Ishikawa (cell line): ENCODE results near the gene HOXB3.

Source experiments
- EGR1 ChIP-seq: IDR thresholded peaks from 2 replicates; pipeline ENCODE4 v1.6.1; 2012
- RAD21 ChIP-seq: IDR thresholded peaks from 2 replicates; pipeline ENCODE4 v1.6.1; 2012; ENCODE audit warnings: low read depth
- TAF1 ChIP-seq: IDR thresholded peaks from 2 replicates; pipeline ENCODE4 v1.6.1; 2012; ENCODE audit warnings: low read depth, mild to moderate bottlenecking
- YY1 ChIP-seq: IDR thresholded peaks from 2 replicates; pipeline ENCODE4 v1.6.1; 2012; ENCODE audit warnings: low read depth

- no peak for TF ChIP-seq YY1
- TF ChIP-seq RAD21 = no peak
- TF ChIP-seq EGR1 = no peak
- TF ChIP-seq TAF1 = no peak
Measured at GRCh38 chr17:48601207-48601538, 11.1 kb upstream of the HOXB3 start.
